NCI-H446 (cell line): Measurements from ENCODE around the gene OR5AN1.
"Not testable (repeated sequence)": the region's sequence is repeated elsewhere in the genome, so short reads cannot be mapped to it uniquely, and the experiment has no call there.

Source experiments
- DNase-seq, 2 experiments: peaks; one replicate each; lab custom pipeline; 2025; lab: John Stamatoyannopoulos, UW

The OR5AN1 gene, protein sequence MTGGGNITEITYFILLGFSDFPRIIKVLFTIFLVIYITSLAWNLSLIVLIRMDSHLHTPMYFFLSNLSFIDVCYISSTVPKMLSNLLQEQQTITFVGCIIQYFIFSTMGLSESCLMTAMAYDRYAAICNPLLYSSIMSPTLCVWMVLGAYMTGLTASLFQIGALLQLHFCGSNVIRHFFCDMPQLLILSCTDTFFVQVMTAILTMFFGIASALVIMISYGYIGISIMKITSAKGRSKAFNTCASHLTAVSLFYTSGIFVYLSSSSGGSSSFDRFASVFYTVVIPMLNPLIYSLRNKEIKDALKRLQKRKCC

DNA sequence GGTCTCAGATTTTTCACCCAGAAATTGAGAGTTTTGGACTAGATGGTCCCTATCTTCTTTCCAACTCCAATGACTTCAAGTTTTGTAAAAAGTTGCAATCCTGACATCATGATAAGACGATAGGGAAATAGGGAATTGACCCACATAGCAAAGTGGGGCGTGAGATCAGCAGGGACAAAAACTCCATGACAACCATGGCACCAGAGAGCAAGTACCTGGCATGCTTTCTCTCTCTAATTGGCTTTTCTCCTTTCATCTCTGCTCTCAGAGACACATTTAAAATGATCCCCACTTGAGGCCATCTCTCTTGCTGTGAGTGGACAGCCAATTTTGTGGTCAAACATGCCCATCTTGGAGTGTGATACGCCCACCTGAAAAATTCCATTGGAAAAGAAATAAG is at the start of gene OR5AN1:
OR5AN1 (plus strand) TSS at position 301 of the 400 bp plus-strand sequence. CDS start 5,564 bp downstream, outside the sequence.
- DNase-seq = no peak

DNA sequence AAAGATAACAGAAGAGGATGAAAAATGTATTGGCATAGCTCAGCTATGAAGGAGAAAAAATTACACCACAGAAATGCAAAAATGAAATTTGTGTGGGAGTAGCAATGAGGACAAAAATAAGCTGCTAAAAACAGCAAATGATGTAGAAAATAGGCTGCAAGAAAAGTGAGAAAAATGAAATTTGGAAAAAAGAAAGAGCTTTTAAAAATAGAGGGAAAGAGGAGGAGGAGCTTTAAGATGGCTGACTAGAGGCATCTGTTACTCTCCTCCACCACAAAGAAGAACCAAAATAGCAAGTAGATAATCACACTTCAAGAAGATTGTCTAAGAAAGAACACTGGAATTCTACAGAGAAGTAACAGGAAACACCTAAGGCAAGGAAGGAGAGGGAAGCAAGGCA is 23.7 kb upstream of the OR5AN1 start:
- DNase-seq = no peak

DNA sequence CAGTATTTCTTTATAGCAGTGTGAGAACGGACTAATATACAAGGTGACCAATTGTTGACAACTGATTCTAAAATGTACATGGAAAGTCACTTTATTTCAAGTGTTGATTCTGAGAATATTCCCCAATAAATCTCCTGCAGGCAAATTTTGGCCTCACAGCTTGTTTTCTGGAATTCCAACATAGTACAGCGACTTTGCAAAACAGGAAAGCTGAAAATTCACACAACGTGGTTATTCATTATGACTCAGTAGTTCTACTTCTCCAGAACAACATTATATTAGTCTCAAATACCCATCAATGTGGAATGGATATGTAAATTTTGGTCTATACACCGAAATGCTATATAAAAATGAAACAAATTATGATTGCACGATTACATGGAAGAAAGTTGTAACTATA is 22.5 kb upstream of the OR5AN1 start:
- DNase-seq = no peak

DNA sequence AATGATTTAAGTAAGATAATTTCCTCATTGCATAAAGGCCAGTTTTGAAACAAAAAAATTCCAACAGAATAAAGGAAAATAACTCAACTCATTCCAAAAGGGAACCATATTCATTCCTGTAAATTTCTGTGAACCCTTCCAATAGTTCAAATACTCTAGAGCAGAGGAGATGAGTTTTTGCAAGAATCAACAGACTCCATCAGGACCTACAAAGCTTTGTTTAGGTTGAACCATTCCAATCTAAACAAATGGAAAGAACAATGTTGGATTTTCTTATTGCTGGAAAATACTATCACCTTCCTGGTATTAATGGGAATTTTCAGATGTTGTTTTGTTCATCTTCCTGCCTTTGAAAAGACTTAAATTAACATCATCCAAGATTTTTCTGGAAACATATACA is 21.8 kb upstream of the OR5AN1 start:
- no peak for DNase-seq

DNA sequence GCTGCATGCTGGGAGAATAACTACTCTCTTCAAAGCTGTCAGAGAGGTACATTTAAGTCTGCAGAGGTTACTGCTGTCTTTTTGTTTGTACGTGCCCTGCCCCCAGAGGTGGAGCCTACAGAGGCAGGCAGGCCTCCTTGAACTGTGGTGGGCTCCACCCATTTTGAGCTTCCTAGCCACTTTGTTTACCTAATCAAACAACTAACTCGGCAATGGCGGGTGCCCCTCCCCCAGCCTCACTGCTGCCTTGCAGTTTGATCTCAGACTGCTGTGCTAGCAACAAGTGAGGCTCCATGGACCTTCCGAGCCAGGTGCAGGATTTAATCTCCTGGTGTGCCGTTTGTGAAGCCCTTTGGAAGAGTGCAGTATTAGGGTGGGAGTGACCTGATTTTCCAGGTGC is 9.0 kb upstream of the OR5AN1 start:
- DNase-seq = not testable (repeated sequence)

DNA sequence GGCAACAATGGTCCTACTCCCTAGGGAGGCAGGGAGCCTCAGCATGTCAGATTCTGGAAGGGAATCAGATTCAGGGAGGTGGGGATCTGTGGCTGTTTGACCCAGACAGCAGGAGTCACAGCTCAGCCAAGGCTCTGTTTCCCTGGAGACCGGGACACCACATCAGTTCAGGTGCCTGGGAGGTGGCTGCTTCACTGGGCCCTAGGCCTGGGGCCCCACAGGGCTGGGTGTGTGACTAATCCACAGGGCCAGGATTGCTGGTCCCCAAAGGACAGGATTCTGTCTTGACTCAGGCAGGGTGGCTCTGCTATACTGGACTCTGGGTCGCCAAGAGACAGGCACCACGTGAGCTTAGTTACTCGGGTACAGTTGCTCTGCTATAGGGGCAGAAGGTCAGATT is 3.5 kb upstream of the OR5AN1 start:
- no peak for DNase-seq

DNA sequence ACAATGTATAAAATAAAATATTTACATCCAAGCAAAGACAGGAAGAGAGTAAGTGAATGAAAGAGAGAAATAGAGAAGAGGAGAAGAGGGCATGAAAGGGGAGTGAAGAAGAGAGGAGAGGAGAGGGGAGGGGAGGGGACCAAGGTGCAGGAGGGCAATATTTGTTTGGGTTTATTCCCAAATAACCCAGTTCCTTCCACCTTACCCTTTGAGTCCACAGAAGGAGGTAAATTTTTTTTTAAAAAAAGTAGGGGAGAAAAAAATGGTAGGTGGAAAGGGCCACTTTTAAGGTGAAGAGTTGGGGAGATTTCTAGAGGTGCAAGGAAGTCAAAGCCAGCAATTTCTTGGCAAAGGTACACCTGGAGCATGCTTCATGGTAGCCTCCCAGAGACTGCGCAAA is 2.1 kb upstream of the OR5AN1 start:
- no peak for DNase-seq

DNA sequence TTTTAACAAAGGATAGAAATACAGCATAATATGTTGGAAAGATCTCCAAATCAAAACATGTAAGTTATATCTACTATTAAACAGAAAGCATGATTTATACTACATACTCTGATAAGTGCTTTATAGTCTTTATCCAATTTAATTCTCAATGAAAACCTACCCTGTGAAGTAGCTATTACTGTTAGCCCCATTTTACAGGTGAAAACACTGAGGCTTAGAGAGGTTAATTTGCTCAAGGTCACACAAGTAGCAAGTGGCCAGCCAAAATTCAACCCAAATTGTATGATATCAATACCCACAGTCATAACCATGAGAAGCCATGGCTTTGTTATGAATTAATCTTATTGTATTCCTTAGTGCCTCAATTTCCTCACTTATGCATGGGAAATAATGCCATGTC is 675 bp upstream of the OR5AN1 start:
- DNase-seq = no peak

DNA sequence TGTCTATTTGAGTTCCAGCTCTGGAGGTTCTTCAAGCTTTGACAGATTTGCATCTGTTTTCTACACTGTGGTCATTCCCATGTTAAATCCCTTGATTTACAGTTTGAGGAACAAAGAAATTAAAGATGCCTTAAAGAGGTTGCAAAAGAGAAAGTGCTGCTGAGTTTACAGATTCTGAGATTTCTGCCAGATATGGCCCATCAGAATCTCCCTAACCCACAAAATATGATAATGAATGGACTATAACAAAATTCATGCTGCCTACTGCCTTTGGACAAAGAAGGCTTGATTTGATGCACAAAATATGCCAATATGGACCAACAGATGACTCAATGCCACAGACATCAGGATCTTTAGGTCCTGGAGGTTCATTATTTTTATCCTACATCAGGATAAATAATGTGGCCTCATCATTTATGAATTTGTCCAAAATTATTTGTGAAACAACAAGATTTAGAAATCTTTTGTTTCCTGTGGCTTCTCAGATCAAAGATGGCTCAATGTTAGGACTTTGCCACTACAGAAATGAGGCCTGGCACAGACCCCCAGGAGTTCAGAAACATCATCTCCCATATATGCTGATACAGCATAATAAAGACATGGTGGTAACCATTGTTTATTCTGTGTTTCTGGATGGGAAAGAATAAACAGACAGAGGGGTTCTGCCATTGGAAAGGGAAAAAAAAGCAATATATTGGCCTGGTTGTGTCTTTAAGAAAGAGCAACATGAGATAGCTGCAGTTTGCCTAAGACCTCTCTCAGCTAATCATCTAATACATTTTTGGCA is 6.7 kb downstream of the OR5AN1 start:
- no peak for DNase-seq

DNA sequence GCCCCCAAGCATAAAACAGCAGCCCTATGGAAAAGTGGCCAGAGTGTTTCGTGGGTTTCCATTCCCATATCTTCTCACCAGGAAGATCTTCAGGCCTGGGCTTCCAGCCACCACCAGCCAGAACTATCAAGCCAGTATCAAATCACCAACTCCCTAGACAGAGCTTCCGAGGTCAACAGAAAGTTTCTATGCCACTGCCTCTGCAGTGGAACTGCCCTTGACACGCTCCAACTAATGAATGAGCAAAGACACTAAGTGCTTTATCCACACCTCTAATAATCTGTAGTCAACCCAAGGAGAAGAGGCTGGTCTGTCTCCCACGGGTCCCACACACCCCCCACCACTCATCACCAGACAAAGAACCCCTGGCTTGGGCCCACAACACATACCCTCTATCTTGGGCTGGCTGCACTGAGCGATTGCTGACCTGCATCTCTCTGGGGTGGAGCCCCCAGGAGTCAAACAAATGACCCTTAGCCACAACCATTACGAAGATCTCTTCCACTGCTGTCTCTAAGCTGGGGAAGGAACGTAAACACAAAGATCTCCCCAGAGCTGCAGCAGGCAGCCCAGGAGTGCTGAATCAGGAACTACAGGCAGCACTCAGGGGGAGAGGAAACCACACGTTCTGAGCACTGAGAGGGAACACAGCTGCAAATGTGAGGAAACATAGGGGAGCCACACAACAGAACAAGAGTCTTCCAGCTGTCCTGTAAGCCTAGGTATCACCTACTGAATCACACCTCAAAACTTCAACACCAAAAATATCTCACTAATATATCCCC is 9.7 kb downstream of the OR5AN1 start:
- no peak for DNase-seq

DNA sequence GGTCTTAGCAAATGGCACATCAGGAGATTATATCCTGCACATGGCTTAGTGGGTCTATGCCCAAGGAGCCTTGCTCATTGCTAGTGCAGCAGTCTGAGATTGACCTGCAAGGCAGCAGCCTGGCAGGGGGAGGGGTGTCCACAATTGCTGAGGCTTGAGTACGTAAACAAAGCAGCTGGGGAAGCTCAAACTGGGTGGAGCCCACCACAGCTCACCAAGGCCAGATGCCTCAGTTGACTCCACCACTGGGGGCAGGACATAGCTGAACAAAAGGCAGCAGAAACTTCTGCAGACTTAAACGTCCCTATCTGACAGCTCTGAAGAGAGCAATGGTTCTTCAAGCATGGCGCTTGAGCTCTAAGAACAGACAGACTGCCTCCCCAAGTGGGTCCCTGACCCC is 13.6 kb downstream of the OR5AN1 start:
- DNase-seq = not testable (repeated sequence)

DNA sequence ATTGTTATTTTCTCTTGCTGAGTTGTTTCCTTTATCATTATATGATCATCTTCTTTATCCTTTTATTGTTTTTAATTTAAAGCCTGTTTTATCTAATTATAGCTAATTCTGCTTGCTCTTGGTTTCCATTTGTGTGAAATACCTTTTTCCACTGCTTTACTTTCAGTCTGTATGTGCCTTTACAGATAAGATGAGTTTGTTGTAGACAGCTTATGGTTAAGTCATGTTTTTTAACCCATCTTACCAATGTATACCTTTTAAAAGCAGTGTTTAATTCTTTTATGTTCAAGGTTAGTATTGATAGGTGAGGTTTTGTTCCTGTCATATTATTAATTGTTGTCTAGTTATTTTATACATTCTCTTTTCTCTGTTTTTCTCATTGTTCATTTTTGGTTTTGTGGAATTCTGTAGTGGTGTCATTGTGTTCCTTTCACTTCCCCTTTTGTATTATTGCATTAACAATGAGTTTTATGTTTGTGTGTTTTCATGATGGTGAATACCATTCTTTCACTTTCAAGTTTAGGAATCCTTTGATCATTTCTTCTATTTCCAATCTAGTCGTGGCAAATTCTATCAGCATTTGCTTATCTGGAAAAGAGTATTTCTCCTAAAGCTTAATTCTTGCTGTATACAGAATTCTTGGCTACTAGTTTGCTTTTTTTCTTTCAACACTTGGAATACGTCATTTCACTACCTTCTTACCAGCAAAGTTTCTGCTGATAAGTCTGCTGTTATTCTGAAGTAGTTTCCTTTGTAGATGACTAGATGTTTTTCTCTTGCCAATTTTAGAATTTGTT is 21.8 kb downstream of the OR5AN1 start:
- no peak for DNase-seq

DNA sequence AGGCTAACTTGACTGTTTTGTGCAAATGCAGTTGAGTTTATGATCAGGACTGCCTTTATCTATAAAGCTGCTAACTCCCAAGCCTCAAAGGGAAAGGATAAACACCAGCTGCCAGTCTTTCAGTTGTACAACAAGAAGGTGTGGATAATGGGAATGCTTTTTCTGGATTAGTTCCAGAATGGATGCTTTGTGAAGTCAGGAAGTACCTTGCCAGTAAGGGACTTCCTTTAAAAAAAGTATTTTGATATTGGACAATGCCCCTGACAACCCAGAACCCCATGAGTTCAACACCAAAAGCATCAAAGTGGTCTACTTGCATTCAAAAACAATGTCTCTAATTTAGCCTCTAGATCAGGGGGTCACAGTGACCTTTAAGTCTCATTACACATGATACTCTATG is 35.5 kb downstream of the OR5AN1 start:
- no peak for DNase-seq

DNA sequence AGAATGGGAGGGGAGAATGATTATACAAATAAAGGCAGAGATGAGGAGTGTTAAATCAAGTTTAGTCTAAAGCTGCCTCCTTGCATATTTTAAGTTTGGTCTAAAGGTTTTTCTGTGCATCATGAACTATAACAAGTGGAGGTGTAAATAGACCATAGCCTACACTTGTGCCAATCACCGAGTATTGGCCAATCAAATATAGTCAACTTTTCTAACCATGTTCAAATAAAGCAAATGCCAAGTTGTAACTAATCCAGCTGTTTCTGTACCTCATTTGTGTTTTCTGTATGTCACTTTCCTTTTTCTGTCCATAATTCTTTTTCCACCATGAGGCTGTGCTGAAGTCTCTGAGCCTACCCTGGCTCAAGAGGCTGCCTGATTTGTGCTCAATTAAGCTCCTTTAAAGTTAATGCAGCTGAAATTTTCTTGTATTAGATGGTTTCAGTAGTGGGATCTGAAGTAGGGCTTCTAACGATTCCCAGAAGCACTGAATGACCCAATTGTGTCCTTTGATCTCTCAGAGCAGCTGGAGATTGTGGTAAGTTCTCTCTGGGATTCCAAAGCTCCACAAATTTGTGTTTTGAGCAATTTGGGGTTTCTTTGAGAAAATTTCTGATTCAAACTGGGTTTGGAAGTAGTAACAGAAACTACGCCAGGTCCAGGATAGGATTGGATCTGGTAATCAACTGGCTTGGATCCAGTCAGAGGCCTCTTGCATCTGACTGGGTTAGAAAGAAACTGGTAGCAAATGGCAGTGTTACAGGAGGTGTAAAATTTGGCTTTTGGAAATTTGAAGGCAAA is 42.0 kb downstream of the OR5AN1 start:
- DNase-seq = no peak

DNA sequence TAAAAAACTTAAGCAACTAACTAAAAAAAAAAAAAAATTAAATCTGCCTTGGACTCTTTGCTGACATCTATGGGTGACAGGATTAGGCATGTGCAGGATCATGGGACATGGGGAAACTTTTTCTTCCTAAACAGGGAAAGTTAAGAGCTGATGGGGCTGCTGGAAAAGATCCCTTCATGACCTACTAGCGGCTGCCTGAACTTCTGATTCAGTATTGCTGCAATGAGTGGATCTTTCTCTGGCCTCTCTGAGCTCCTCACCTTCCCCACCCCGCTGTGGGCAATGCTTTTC is 42.5 kb downstream of the OR5AN1 start:
- no peak for DNase-seq

DNA sequence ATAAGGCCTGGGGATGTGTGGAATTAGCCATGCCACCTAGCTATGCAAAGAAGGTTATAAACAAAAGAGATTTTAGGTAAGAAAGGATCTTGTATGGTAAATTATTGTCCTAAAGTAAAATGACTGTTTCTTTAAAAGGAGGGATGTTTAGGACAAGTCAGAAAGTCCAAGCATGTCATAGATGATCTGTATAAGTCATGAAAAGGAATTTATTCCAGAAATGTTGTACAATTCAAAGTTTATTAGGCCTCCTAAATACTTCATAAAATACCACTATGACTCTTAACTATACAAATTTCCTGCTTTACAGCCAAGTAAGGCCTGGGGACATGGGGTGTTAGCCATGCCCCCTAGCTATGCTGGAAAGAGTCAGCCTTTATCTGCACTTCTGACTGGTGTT is 44.9 kb downstream of the OR5AN1 start:
- DNase-seq = no peak

DNA sequence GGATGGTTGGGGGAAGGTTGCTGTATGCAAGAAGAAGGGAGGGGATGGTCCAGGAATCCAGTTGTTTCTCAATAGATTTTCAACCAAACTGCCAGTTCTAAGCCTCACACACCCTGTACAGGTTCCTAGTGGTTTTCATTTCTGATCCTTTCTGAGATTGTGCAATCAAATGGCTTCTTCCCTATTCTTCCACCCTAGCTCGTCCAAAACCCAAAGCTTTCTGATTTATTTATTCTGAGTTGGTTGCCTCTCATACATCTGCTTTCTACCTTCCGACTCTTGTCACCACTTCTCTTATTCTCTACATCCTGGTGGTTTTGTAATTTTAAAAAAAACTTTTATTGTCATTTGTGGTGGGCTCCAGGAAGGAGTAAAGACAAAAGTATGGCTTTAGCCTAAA is 55.0 kb downstream of the OR5AN1 start:
- no peak for DNase-seq

DNA sequence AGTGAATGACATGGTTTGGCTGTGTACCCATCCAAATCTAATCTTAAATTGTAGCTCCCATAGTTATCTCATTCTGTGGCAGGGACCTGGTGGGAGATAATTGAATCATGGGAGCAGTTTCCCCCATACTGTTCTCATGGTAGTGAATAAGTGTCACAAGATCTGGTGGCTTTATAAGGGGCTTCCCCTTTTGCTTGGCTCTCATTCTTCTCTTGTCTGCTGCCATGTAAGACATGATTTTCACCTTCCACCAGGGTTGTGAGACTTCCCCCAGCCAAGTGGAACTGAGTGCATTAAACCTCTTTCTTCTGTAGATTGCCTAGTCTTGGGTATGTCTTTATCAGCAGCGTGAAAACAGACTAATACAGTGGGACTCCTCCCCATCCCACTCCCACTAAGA is 56.4 kb downstream of the OR5AN1 start:
- DNase-seq = no peak

DNA sequence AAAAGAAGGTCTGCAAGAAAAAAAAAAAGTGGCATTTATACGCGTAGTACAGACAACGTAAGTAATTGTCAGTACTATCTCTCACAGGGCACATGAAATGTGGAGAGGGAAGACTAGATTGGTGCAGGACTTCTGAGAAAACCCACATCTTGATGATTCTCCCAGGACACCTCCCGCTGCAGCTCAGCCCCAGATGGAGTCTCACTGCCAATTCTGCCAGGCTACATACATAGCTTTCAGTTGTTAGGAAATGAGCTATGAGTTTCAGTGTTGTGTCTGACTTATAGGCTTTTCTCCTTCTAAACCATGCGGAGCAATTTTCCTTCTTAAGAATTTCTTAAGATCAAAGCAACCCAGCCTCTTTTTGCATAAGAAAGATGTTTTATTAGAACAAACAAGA is 57.9 kb downstream of the OR5AN1 start:
- DNase-seq = peak in 1 of 2 experiments; percentile 42

DNA sequence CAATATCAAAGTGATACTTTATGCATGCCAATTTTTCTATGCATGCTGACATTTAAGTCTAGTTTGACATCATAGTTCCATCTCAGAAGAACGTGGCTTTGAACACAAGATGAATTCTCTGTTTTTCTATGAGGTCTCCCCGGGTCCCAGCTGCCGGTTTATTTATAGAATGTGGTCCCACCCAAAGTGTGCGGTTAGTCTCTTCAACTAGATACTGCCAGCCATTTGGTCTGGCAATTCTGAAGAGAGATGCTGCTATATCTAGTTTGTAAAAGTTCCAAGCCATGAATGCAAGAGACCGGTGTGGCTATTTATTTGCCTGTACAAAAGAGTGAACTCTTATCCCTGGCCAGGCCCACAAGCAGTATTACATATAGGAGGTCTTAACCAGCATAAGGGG is 58.3 kb downstream of the OR5AN1 start:
- DNase-seq = peak in 1 of 2 experiments; percentile 30

DNA sequence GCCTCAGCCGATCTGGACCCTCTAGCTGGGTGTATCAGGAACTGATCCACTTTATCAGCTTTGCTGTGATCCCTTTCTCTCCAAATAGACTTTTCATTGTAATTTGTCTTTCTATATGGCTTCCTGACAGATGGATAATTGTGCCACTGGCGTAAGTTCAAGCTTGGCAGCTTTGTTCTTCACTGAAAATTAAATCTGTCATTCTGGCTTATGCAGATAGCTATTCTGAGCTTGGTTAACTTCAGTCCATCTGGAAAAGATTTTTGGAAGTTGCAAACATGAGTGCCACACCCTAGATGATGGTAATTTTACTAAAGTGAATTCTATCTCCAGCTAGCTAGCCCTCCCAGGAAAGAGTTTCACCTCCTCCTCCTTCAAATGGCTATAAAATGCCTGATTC is 59.5 kb downstream of the OR5AN1 start:
- peak; percentile 88 to 93 for DNase-seq
